GM21367 (cell line): Measurements from ENCODE around the gene DMP1.

Experiments
- ATAC-seq: cut with Tn5 transposase; IDR thresholded peaks from one replicate; pipeline ENCODE4 v1.9.1; 2021; ENCODE audit not compliant: unreplicated experiment

DMP1 gene

DNA sequence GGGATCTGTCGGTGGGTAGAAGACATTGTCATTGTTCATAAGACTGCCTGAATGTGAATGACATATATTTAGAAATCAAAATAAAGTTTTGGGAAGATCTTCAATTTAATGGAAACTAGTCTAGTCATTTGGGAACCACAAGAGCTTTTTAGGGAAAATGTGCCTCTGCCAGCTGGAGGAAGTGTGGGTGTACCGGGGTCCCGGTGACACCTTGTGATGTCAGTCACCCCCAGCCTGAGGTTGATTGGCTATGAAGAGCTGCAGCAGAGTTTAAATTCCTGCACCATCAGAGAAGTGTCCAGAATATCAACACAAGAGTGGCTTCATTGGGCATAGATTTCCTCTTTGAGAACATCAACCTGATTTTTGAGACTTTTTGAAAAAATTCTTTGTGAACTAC lies at the start of gene DMP1:
TSS of gene DMP1 (plus strand) at position 301 of the 400 bp plus-strand sequence. CDS start 6,213 bp downstream, outside the sequence.
- ATAC-seq = no peak

- ATAC-seq = no peak
These were observed 48.7 kb upstream of the DMP1 start for GRCh38 chr4:87601361-87601760.

- ATAC-seq = no peak
These were observed 41.9 kb upstream of the DMP1 start, which contains the start of gene DSPP for GRCh38 chr4:87608229-87608628. Gene DSPP, plus strand, starts transcription at chr4:87608529. Its CDS starts 2,380 bp downstream, at chr4:87610909.

- ATAC-seq = no peak
These were observed 35.7 kb upstream of the DMP1 start for GRCh38 chr4:87614292-87614890.

GRCh38 chr4:87616268-87616667 lies 33.8 kb upstream of the DMP1 start:
- no peak for ATAC-seq

DNA sequence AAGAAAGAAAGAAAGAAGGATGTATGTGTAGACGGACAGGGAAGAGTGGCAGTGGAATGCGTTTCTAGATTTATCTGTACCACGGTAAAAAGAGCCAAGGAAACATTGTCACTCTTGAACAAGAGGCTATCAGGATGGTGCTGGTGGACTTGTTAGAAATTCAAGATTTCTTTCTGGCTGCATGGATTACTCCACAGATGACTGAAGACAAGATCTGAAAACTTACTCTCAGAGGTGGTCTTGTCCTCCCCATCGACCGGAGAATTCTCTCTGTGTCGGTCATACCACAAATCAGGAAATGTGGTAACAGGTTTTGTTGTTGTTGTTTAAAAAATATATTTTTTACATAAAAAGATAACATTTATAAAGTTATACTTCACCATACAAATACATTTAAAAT lies 30.0 kb upstream of the DMP1 start:
- no peak for ATAC-seq

- ATAC-seq = no peak
These were observed 29.6 kb upstream of the DMP1 start for GRCh38 chr4:87620491-87620890.

DNA sequence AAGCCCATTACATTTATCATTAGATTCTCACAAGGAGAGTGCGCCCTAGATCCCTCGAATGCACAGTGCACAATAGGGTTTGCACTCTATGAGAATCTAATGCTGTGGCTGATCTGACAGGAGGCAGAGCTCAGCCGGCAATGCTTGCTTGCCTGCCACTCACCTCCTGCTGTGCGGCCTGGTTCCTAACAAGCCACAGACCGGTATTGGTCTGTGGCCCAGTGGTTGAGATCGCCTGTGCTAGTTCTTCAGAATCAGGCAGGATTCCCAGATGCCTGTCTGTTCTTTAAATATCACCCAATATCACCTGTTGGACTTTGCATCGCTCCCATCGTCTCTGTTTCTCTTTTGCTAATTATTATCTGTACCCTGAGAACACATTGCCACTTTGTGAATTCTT lies 27.8 kb upstream of the DMP1 start:
- no peak for ATAC-seq

- ATAC-seq = peak; percentile 76
These were observed 25.4 kb upstream of the DMP1 start for GRCh38 chr4:87624698-87625097.

- no peak for ATAC-seq
These were observed 18.4 kb upstream of the DMP1 start for GRCh38 chr4:87631668-87632067.

DNA sequence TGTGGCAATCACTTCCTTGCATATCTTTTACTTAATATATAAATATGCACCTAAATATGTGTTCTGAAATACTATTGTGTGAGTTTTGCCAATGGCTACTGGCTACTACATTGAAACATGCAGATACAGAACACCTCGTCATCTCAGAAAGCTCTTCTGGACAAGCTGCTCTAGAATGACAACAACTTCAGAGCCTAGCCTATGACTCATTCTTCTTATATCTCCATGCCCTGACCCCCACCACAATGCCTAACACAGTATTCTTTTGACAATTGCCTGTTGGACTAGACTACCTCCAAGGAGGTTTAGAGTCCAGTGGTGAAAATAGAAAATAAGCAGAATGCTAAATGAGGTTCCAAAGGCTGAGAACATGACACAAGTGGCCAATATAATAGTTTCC lies 17.6 kb upstream of the DMP1 start:
- no peak for ATAC-seq

DNA sequence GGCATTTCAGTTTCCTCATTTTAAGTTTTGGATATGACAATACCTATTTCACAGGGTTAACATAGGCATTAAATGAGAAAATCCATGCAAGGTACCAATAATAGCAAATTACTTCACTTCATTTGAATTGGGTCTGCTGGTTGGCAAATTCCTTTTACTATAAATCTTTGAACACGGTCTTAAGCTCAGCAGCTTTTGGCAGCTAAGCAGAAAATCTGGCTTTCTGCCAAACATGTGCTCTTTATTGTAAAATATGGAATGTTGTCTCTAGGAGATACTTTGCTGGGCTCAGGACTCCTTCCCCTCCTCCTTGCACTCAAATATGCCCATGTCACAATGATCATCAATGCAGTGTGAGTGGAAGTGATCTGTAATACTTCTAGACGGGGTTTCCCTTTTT lies 16.8 kb upstream of the DMP1 start:
- no peak for ATAC-seq

DNA sequence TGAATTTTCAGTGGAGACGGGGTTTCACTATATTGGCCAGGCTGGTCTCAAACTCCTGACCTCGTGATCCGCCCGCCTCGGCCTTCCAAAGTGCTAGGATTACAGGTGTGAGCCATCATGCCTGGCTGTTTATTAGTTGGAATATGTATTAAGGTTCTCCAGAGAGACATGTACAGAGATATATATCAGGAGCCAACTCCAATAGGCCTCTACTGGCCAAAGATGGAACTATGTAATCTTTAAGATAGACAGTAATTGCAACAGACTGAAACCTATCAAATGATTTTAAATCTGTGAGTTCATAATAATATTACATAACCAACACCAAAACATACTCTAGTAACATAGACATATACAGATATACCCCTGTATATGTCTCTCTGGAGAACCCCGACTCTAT lies 5.8 kb upstream of the DMP1 start:
- ATAC-seq = no peak

- no peak for ATAC-seq
These were observed 858 bp downstream of the DMP1 start for GRCh38 chr4:87650938-87651337.

DNA sequence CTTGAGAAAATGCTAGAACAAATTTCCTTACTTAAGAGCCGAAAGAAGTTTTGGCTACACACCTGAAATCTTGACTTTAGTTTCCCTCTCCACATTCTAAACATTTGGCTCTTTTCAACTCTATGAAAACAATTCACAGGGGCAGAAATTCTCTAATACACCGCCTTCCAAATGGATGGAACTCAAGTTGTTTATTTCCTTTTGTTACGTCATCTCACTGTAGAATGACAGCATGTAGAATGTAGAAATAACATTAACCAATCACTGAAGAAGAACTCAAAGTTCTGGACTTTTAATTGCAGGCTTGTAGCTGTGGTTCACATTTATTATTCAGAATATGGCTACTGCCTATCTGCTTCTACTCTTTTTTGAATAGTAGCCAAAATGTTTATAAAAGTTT lies 1.9 kb downstream of the DMP1 start:
- ATAC-seq = no peak

- no peak for ATAC-seq
These were observed 4.5 kb downstream of the DMP1 start for GRCh38 chr4:87654487-87655044.

- ATAC-seq = no peak
These were observed 7.4 kb downstream of the DMP1 start for GRCh38 chr4:87657525-87657924.

GRCh38 chr4:87659247-87659931 lies 9.3 kb downstream of the DMP1 start:
- ATAC-seq = no peak

DNA sequence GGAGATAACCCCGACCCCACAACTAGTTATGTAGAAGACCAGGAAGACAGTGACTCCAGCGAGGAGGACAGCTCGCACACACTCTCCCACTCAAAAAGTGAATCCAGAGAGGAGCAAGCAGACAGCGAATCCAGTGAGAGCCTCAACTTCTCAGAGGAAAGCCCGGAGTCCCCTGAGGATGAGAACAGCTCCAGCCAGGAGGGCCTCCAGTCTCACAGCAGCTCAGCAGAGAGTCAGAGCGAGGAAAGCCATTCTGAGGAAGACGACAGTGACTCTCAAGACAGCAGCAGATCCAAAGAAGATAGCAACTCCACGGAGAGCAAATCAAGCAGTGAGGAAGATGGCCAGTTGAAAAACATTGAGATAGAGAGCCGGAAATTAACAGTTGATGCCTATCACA lies 12.8 kb downstream of the DMP1 start:
- ATAC-seq = no peak

DNA sequence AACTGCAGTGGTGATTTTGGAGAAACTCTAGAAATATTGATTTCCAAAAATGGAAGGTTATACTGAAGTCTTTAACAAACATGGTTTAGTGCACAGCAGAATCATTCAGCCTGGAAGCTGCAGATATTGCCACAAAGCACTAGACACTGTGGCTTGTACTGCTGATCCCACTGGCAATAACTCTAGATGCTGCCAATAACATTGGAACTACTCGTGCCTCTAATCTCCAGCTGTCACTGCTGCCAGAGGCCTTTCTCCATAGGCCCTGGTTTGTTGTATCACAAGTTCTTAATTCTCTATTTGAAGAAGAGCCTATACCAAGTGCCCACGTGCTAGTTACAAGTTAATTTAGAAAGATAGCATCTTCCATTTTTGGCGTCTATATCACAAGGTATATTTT lies 19.3 kb downstream of the DMP1 start:
- no peak for ATAC-seq

- ATAC-seq = peak; percentile 91
These were observed 27.7 kb downstream of the DMP1 start for GRCh38 chr4:87677731-87678130.

- ATAC-seq = no peak
These were observed 29.5 kb downstream of the DMP1 start for GRCh38 chr4:87679449-87680169.
